Activated T-cell treated with anti-CD3 and anti-CD28 coated beads, Interleukin-2, amount 50 U/mL, for 4 hours (primary cell): Measurements from ENCODE around the gene ARF1. TPM values are rescaled to one million over a fixed set of nuclear protein-coding genes. Genes with fewer than 3 reads are reported as not detected.
A peak's percentile ranks its signal among the peaks of the same experiment; 100 is the strongest.

ENCODE experiments used
- ATAC-seq, 2 donors: fragments of 200-7000 bp; cut with Tn5 transposase; one replicate each; pipeline ENCODE4 v1.10.0; 2021
- DNase-seq: peaks from one replicate; pipeline ENCODE4 v3.0.0-alpha.2; 2020
- H3K27me3 Mint-ChIP-seq: one replicate; pipeline ENCODE4 v1.8.0; 2021; ENCODE audit warnings: low read depth, mixed read lengths
- H3K36me3 Mint-ChIP-seq: one replicate; pipeline ENCODE4 v1.8.0; 2022; ENCODE audit warnings: mixed read lengths; ENCODE audit not compliant: insufficient read depth
- H3K4me1 Mint-ChIP-seq: one replicate; pipeline ENCODE4 v1.8.0; 2021; ENCODE audit warnings: low read depth, mixed read lengths
- H3K4me3 Mint-ChIP-seq: one replicate; pipeline ENCODE4 v1.8.0; 2021; ENCODE audit warnings: mild to moderate bottlenecking, moderate library complexity, mixed read lengths
- H3K9me3 Mint-ChIP-seq: one replicate; pipeline ENCODE4 v1.8.0; 2021; ENCODE audit warnings: mixed read lengths
- total RNA-seq, 3 donors: library from RNA; stranded (reverse); gene quantifications; one replicate each; pipeline ENCODE4 v1.2.1, GENCODE V29; 2021

ARF1 gene
- total RNA-seq, 3 donors from 2014 or later = 404 to 411 (median 408) TPM

GRCh38 chr1:228094432-228095016 is 12.0 kb downstream of the ARF1 start:
- peaks cover 39% of the 10 kb centered on the region for H3K36me3 Mint-ChIP-seq
- peaks cover 8% of the 10 kb centered on the region for H3K9me3 Mint-ChIP-seq

GRCh38 chr1:228095161-228095560 is 12.7 kb downstream of the ARF1 start:
- peaks cover 46% of the 10 kb centered on the region for H3K4me1 Mint-ChIP-seq
- no peak for ATAC-seq
- H3K4me3 Mint-ChIP-seq = no peak overlapping the region
- no peaks in the 10 kb centered on the region for H3K27me3 Mint-ChIP-seq
- DNase-seq = no peak
- H3K36me3 Mint-ChIP-seq = peaks cover 42% of the 10 kb centered on the region
- peaks cover 8% of the 10 kb centered on the region for H3K9me3 Mint-ChIP-seq

More at GRCh38 chr1:228094432-228095016, 12.0 kb downstream of the ARF1 start:
- H3K4me3 Mint-ChIP-seq = no peak overlapping the region
- peaks cover 52% of the 10 kb centered on the region for H3K4me1 Mint-ChIP-seq
- no peaks in the 10 kb centered on the region for H3K27me3 Mint-ChIP-seq
- ATAC-seq (no peak), DNase-seq (no peak)

- ATAC-seq = no peak
- Mint-ChIP-seq H3K4me1 (peaks cover 38% of the 10 kb centered on the region), H3K27me3 (no peaks in the 10 kb centered on the region), H3K36me3 (peaks cover 42% of the 10 kb centered on the region), H3K9me3 (peaks cover 8% of the 10 kb centered on the region), H3K4me3 (no peak overlapping the region)
- no peak for DNase-seq
Measured at GRCh38 chr1:228095938-228096337, 13.4 kb downstream of the ARF1 start.

- Mint-ChIP-seq H3K36me3 (peaks cover 42% of the 10 kb centered on the region), H3K4me1 (peaks cover 36% of the 10 kb centered on the region), H3K9me3 (peaks cover 8% of the 10 kb centered on the region), H3K4me3 (no peak overlapping the region), H3K27me3 (no peaks in the 10 kb centered on the region)
- no peak for DNase-seq
- ATAC-seq = peak in 1 of 2 donors; percentile 12
Measured at GRCh38 chr1:228096416-228097332, 14.2 kb downstream of the ARF1 start.

GRCh38 chr1:228097333-228098081 is 15.0 kb downstream of the ARF1 start:
- peaks cover 37% of the 10 kb centered on the region for H3K36me3 Mint-ChIP-seq
- peaks cover 8% of the 10 kb centered on the region for H3K9me3 Mint-ChIP-seq
- H3K4me1 Mint-ChIP-seq = peaks cover 29% of the 10 kb centered on the region
- DNase-seq = no peak
- H3K4me3 Mint-ChIP-seq = no peak overlapping the region
- ATAC-seq = no peak
- no peaks in the 10 kb centered on the region for H3K27me3 Mint-ChIP-seq

- Mint-ChIP-seq H3K36me3 (peaks cover 33% of the 10 kb centered on the region), H3K9me3 (peaks cover 8% of the 10 kb centered on the region), H3K4me1 (peaks cover 28% of the 10 kb centered on the region), H3K4me3 (no peak overlapping the region), H3K27me3 (no peaks in the 10 kb centered on the region)
- DNase-seq = no peak
- ATAC-seq = no peak
Measured at GRCh38 chr1:228098323-228098931, 15.9 kb downstream of the ARF1 start.

- H3K4me1 Mint-ChIP-seq = peaks cover 32% of the 10 kb centered on the region
- H3K36me3 Mint-ChIP-seq = peaks cover 30% of the 10 kb centered on the region
- no peak for ATAC-seq
- H3K4me3 Mint-ChIP-seq = no peak overlapping the region
- no peak for DNase-seq
- H3K27me3 Mint-ChIP-seq = no peaks in the 10 kb centered on the region
- H3K9me3 Mint-ChIP-seq = peaks cover 8% of the 10 kb centered on the region
Measured at GRCh38 chr1:228099331-228099732, 16.8 kb downstream of the ARF1 start.

GRCh38 chr1:228100822-228101613 is 18.5 kb downstream of the ARF1 start:
- Mint-ChIP-seq H3K4me1 (peaks cover 20% of the 10 kb centered on the region), H3K4me3 (peak overlapping the region; percentile 78), H3K27me3 (no peaks in the 10 kb centered on the region), H3K9me3 (no peaks in the 10 kb centered on the region), H3K36me3 (peaks cover 16% of the 10 kb centered on the region)
- DNase-seq (no peak), ATAC-seq (no peak)

GRCh38 chr1:228101614-228101993 is 19.1 kb downstream of the ARF1 start:
- H3K36me3 Mint-ChIP-seq = peaks cover 18% of the 10 kb centered on the region
- DNase-seq (no peak), ATAC-seq (no peak)

GRCh38 chr1:228101994-228102790 is 19.7 kb downstream of the ARF1 start:
- H3K4me3 Mint-ChIP-seq = peak overlapping the region; percentile 78
- ATAC-seq (peak; percentile 49 to 58), DNase-seq (peak; percentile 53)
- peaks cover 22% of the 10 kb centered on the region for H3K36me3 Mint-ChIP-seq
- H3K27me3 Mint-ChIP-seq = no peaks in the 10 kb centered on the region
- H3K4me1 Mint-ChIP-seq = peaks cover 19% of the 10 kb centered on the region
- no peaks in the 10 kb centered on the region for H3K9me3 Mint-ChIP-seq

More at GRCh38 chr1:228101614-228101993, 19.1 kb downstream of the ARF1 start:
- Mint-ChIP-seq H3K9me3 (no peaks in the 10 kb centered on the region), H3K4me1 (peaks cover 19% of the 10 kb centered on the region), H3K27me3 (no peaks in the 10 kb centered on the region), H3K4me3 (peak overlapping the region; percentile 78)

GRCh38 chr1:228102791-228103620 is 20.5 kb downstream of the ARF1 start, which contains the start of gene C1orf35:
C1orf35 (minus strand) TSS chr1:228103325; CDS start chr1:228103227, 98 bp downstream.
- Mint-ChIP-seq H3K9me3 (no peaks in the 10 kb centered on the region), H3K36me3 (peaks cover 18% of the 10 kb centered on the region), H3K4me1 (peaks cover 20% of the 10 kb centered on the region), H3K4me3 (peak within 1 kb of the TSS; percentile 91), H3K27me3 (no peaks in the 10 kb centered on the region)
- ATAC-seq = peak; percentile 81 to 82
- DNase-seq = peak; percentile 91
